GM10266 (cell line): Measurements from ENCODE around the gene MDM2.

ENCODE experiments used
- DNase-seq: peaks from one replicate; pipeline ENCODE4 v3.0.0; 2012; ENCODE audit errors: extremely low spot score
- TF ChIP-seq, protein P1 (sequence below): IDR thresholded peaks from 2 replicates; pipeline ENCODE4 v1.5.1; 2012; ENCODE audit warnings: mild to moderate bottlenecking, low read depth; ENCODE audit not compliant: control insufficient read depth, insufficient read depth; ENCODE audit errors: missing control alignments

The MDM2 gene

DNA sequence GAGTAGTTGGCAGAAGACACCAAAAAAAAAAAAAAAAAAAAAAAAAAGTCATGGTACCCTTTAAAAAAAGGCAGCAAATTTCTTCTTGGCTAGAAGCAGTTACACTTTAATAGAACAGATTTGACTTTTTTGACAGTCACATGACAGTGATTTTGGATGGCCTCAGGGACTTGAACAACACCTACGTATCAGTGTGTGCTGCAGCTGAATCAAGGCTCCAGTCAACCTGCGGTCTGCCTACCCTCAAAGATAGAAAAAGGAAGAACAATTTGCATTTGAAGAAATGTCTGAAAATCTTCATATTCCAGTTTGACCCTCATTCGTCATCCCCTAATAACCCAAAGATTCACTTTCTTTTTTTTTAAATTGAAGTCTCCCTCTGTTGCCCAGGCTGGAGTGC lies 53.9 kb downstream of the MDM2 start:
- no peak for DNase-seq
- TF ChIP-seq, protein P1, sequence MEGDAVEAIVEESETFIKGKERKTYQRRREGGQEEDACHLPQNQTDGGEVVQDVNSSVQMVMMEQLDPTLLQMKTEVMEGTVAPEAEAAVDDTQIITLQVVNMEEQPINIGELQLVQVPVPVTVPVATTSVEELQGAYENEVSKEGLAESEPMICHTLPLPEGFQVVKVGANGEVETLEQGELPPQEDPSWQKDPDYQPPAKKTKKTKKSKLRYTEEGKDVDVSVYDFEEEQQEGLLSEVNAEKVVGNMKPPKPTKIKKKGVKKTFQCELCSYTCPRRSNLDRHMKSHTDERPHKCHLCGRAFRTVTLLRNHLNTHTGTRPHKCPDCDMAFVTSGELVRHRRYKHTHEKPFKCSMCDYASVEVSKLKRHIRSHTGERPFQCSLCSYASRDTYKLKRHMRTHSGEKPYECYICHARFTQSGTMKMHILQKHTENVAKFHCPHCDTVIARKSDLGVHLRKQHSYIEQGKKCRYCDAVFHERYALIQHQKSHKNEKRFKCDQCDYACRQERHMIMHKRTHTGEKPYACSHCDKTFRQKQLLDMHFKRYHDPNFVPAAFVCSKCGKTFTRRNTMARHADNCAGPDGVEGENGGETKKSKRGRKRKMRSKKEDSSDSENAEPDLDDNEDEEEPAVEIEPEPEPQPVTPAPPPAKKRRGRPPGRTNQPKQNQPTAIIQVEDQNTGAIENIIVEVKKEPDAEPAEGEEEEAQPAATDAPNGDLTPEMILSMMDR, result no peak

DNA sequence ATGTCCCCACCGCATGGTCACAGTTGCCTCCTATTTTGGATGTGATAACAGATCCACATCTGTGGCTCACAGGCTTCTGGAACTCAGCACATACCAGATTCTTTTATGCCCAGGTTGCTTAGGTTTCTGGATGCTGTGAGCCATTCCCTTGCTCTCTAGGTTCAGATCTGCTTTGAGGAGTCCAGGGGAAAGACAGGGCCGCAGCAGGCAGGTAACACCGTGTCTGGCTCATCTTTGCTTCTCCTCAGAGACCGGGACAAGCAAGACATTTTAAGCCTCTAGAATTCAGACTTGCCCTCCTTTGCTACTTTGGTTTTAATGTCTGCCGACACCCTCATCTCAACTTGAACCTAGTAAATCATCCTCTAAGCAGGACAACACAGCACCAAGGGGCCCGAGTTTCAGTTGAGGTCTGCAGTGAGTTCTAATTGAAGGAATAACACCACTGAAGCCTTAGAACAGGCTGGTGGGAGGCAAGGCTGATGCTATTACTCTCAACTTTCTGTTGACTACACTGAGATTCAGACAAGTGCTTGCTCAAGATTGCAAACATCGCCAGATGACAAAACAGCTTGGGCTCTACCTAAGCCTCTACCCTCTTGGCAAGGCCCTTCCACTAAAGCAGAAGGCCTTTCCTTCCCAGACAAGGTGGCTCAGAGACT lies 55.3 kb downstream of the MDM2 start:
- TF ChIP-seq, protein P1, result no peak
- no peak for DNase-seq

DNA sequence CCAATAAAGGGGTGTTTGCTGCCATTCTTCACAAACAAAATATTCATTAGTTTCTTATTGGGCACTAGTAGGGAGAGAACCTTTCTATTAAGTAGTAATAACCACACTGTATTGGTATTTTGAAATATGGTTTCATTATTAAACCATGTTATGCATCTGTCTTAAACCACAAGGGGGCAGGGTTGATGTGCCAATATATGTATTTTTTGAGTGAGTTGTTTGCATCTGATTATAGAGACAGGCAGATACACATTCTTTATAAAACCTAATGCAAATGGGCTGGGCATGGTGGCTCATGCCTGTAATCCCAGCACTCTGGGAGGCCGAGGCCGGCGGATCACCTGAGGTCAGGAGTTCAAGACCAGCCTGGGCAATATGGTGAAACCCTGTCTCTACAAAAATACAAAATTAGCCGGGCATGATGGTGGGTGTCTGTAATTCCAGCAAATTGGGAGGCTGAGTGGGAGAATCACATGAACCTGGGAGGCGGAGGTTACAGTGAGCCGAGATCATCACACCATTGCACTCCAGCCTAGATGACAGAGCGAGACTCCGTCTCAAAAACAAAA lies 56.0 kb downstream of the MDM2 start:
- TF ChIP-seq, protein P1, result peak; percentile 52
- DNase-seq, result peak; percentile 38

DNA sequence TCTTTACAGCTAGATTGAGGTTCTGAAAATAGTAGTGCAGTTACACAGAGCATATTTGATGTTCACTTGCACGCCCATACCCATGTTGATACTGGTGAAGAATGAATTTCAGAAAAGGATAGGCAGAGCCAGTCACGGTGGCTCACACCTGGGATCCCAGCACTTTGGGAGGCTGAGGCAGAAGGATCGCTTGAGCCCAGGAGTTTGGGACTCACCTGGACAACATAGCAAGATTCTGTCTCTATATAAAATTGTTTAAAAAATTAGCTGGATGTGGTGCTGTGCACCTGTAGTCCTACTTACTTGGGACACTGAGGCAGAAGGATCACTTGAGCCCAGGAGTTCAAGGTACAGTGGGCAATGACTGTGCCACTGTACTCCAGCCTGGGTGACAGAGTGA lies 56.6 kb downstream of the MDM2 start:
- DNase-seq, result no peak
- TF ChIP-seq, protein P1, result no peak

DNA sequence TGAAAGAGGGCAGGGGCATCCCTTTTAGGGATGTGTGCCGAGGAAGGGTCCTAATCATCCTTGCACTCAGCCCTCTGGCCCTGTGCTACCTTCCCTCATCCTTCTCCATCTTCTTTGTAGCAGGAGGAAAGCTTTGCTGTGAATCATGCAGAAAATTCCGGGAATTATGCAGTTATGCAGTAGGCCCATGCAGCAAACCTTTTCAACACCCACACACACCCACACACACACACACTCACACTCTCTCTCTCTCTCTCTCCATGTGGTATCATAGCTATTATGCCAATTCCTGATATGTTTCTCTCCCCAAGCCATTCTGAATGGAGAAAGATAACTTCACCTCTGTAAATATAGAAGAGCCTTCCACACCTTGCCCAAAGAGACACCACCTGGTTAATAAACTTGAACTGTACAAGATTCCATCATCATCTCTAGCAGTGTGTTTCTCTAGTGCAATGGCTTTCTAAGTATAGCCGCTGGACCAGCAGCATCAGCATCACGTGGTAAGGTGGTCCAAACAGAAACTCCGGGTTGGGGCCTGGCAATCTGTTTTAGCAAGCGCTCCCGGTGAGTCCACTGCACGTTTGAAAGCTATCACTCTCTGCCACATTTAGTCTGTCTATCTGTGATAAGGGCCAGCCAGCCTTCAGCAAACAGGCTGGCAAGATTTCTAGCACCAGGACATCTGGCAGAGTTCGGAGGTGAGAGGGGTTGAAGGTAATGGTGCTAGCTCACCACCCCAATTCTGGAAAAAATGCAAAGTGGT lies 57.6 kb downstream of the MDM2 start:
- no peak for DNase-seq
- TF ChIP-seq, protein P1, result no peak

DNA sequence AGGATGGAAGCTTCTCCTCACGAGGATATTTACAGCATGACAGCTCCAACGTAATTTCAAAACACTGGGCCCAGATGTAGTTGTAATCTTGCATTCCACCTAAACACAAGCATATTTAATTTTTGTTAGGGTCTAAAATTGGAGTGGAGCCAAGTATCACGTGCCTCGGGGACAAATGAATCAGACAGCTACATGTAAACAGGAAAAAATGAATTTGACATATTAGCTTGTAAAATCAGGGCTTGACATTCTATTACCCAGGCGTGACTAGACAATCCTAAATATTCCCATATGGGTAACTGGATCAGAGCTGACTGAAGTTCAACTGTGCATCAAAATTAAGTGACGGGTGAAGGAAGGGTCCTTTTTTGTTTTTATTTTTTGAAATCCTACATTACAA lies 59.0 kb downstream of the MDM2 start:
- DNase-seq, result no peak
- TF ChIP-seq, protein P1, result no peak

DNA sequence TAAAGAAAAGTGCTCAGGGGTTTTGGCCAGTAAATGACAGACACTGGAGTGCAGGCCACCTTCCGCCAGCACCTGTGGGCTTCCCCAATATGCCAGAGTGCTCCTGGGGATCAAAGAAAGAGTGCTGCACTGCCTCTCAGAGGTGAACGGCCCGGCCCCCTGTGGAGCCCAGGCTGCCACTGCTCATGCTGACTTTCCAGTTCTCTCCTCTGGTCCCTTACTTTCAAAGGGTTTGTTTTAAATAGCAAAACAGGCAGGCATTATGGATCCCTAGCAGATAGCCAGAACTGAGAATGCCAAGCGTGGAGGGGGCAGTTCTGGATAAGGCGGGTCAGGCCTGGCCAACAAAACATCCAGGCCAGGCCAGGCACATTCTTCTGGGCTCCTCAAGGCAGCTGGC lies 59.6 kb downstream of the MDM2 start:
- TF ChIP-seq, protein P1, result no peak
- no peak for DNase-seq
